HG03039 (cell line): Measurements from ENCODE around the gene HEPHL1.
"Not testable (repeated sequence)": the region's sequence is repeated elsewhere in the genome, so short reads cannot be mapped to it uniquely, and the experiment has no call there.

Experiments used
- ATAC-seq: cut with Tn5 transposase; IDR thresholded peaks from one replicate; pipeline ENCODE4 v1.9.1; 2021; ENCODE audit warnings: mild to moderate bottlenecking, moderate library complexity; ENCODE audit not compliant: unreplicated experiment

HEPHL1 gene

GRCh38 chr11:94149431-94150017 is 128.4 kb downstream of the HEPHL1 start:
- ATAC-seq: no peak

DNA sequence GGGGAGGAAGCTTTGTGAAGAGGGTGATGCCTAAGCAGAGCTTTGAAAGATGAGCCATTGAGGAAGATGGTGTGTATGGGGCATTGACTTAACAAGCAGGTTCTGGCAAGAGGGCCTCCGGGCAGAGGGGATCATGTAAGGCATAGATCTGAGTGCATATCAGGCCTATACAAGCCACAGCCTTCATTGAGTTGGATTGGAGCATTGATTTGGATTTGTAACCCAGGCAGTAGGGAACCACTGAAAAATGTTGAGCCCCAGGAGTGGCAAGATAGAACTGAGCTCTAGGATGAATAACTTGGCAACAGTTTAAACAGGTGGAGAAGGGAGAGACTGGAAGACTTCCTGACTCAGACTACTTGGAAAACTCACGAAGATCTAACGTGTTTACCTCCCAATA is 128.9 kb downstream of the HEPHL1 start:
- no peak for ATAC-seq

DNA sequence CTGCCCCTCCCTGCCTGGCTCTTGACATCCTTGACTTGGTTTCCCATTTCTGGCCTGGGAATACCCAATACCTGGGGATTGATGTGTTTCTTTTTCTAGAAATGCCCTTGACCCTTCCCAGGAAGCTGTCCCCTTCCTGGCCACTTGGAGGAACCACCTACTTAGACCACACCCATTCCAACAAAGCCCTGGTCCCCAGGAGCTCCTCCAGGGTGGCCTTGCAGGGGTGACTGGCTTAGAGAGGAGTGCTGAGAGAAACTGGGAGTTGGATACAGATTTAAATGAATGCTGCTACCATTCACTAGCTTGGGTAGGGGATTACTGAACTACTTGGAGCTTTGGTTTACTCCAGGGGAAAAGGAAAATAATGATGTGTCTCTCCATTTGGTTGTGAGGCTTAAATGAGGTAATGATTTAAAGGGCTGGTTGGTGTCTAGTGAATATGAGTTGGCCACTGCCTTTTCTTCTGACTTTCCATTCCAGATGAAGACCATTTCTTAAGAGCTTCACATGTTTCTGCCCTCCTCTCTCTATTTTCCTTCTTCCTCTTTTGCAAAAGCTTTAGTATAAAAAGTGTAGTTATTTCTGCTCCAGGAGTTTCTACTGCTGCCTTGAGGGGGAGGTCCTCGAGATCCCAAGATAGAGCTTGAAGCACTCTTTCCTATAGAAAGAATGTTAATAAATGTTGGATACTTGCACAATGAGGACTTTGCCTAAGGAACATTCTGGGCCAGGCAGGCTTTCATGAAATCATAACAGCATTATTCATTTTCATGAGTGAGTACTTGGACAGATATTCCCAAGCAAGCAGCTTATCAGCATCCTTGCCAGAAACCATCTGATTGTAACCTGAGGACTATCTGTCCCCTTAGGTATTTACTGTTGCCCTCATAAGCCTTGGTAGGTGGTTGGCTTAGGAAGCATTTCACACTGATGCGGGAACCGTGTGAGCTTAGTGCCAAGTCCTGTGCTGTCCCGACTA is 129.8 kb downstream of the HEPHL1 start:
- ATAC-seq: no peak

DNA sequence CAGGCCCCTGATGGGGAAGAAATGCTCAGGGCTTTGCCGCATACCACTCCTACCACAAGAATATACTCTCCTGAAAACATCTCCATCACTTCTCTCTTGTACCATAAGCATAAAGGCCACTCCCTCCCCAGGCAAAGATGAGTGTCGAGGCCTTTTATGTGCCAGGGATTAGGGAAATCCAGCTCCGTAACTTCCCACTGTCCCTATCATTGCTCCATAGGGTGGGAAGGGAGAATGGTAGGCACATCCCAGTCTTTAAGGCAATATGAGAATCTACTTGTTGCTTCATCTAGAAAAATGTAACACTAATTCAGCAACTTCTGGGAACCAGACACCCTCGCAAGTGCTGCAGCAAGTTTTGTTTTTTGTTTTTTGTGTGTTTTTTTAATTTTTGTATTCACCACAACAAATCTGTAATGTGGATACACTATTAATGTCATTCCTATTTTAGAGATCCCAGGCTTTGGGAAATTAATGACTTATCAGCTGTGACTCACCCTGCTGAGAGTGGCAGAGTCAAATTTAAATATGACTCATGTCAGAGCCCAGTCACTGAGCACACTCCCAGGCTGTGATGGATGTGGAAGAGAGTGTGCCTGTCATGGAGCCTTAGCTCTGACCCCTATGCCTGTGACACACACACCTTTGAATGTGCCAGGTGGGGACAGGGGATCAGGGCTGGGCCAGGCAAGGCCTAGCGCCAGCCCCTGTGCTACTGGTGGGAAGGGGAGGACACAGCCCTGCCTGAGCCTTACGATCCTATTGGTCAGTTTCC is 130.9 kb downstream of the HEPHL1 start:
- ATAC-seq: peak; percentile 74

DNA sequence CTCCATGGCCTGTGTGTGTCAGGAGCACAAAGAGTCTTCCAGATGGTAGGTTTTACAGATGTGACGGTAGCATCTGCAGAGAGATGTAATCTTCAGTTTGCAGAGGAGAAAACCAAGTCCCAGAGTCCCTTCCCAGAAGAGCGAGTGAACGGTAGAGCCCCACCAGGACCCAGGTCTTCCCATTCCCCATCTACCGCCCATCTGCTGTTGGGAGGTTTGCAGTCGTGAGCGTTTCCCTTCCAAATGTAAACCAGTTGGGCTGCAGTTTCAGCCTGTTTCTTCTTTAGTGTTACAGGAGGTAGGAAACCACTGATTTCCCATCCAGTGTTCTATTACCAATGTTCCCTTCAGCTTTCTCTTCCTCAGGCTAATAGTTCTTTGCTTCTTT is 131.5 kb downstream of the HEPHL1 start:
- ATAC-seq: no peak

GRCh38 chr11:94153320-94153719 is 132.2 kb downstream of the HEPHL1 start:
- ATAC-seq: no peak

DNA sequence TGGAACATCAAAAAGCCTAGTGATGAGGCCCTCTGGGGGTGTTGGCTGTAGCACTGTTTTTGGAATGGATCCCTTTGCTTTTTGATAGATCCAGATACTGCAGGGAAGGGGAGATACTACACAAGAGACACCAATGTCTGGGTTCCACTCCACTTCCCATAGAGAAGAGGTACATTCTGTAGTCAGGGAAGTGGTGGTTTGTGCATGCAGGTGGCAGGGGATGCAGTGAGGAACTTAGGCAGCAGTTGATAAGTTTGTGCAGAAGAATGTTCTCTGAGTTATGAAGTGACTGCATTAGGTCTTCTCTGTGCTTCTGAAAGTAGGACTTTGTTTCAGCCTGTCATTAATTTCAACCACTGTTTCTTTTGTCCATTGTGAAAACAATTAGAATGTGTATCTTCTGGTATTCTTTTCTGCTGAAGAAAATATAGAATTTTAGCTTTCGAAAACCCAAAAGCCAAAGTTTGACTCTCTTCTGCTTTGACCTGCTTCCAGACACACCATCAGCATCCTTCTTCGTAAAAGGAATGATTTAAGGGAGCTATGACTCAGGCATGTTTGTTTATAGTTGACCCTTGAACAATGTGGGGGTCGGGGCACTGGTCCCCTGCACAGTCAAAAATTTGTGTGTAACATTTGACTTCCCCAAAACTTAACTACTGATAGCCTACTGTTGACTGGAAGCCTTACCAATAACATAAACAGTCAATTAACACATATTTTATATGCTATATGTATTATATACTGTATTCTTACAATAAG is 133.1 kb downstream of the HEPHL1 start:
- no peak for ATAC-seq

DNA sequence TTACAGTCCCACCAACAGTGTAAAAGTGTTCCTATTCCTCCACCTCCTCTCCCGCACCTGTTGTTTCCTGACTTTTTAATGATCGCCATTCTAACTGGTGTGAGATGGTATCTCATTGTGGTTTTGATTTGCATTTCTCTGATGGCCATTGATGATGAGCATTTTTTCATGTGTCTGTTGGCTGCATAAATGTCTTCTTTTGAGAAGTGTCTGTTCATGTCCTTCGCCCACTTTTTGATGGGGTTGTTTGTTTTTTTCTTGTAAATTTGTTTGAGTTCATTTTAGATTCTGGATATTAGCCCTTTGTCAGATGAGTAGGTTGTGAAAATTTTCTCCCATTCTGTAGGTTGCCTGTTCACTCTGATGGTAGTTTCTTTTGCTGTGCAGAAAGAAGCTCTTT is 136.2 kb downstream of the HEPHL1 start:
- not testable (repeated sequence) for ATAC-seq
